Loucy (cell line): Measurements from ENCODE around the gene SCN9A.

Experiments used
- H2AFZ ChIP-seq: fragments of 200-600 bp; sonication (generic); 2 replicates; pipeline ENCODE4 v1.6.0; 2016; ENCODE audit warnings: antibody characterized with exemption, mild to moderate bottlenecking, low read length, moderate library complexity
- H3F3A ChIP-seq: fragments of 200-600 bp; 2 replicates; pipeline ENCODE4 v1.6.0; 2016; ENCODE audit warnings: antibody characterized with exemption, low read depth, mild to moderate bottlenecking
- H3K27me3 ChIP-seq: fragments of 200-600 bp; sonication (generic); 2 replicates; pipeline ENCODE4 v1.6.1; 2014; ENCODE audit warnings: low read length, mild to moderate bottlenecking; ENCODE audit not compliant: insufficient read depth, poor library complexity, severe bottlenecking
- H3K36me3 ChIP-seq: fragments of 200-600 bp; sonication (generic); 2 replicates; pipeline ENCODE4 v1.6.1; 2016; ENCODE audit warnings: low read length; ENCODE audit not compliant: insufficient read depth
- H3K4me1 ChIP-seq: fragments of 200-600 bp; sonication (generic); 2 replicates; pipeline ENCODE4 v1.5.1; 2014; ENCODE audit warnings: low read length, mild to moderate bottlenecking; ENCODE audit not compliant: insufficient read depth, poor library complexity, severe bottlenecking
- H3K4me2 ChIP-seq: fragments of 200-600 bp; sonication (generic); 2 replicates; pipeline ENCODE4 v1.6.0; 2014; ENCODE audit warnings: antibody characterized with exemption, low read length, low read depth, mild to moderate bottlenecking; ENCODE audit not compliant: poor library complexity, severe bottlenecking
- H3K4me3 ChIP-seq: fragments of 200-600 bp; sonication (generic); 2 replicates; pipeline ENCODE4 v1.5.1; 2014; ENCODE audit warnings: low read length, mild to moderate bottlenecking, mixed read lengths; ENCODE audit not compliant: poor library complexity, severe bottlenecking
- H3K79me2 ChIP-seq: fragments of 200-600 bp; sonication (generic); 2 replicates; pipeline ENCODE4 v1.6.1; 2014; ENCODE audit warnings: low read length; ENCODE audit not compliant: insufficient read depth
- H3K9ac ChIP-seq: fragments of 200-600 bp; sonication (generic); 2 replicates; pipeline ENCODE4 v1.6.0; 2014; ENCODE audit warnings: mild to moderate bottlenecking, low read depth, low read length, moderate library complexity; ENCODE audit not compliant: poor library complexity, severe bottlenecking
- H3K9me2 ChIP-seq: fragments of 200-600 bp; sonication (generic); replicated peaks from 2 replicates; pipeline ENCODE4 v1.6.1; 2016; ENCODE audit warnings: low read depth, low read length, mixed read lengths
- H3K9me3 ChIP-seq: fragments of 200-600 bp; sonication (generic); 2 replicates; pipeline ENCODE4 v1.6.1; 2014; ENCODE audit warnings: mild to moderate bottlenecking, antibody characterized with exemption, low read length, low read depth; ENCODE audit not compliant: insufficient read depth
- H4K20me1 ChIP-seq: fragments of 200-600 bp; sonication (generic); 2 replicates; pipeline ENCODE4 v1.6.0; 2014; ENCODE audit warnings: antibody characterized with exemption, low read length, mild to moderate bottlenecking; ENCODE audit not compliant: insufficient read depth, poor library complexity, severe bottlenecking
- EZH2phosphoT487 ChIP-seq: fragments of 200-600 bp; IDR thresholded peaks from 2 replicates; pipeline ENCODE4 v1.6.1; 2018; ENCODE audit warnings: antibody characterized with exemption, mild to moderate bottlenecking, moderate library complexity, borderline replicate concordance
- TF ChIP-seq, protein P1 (sequence below): fragments of 200-600 bp; sonication (generic); conservative IDR thresholded peaks from 2 replicates; pipeline ENCODE4 v1.5.1; 2014; ENCODE audit warnings: mild to moderate bottlenecking, antibody characterized with exemption, low read length

SCN9A gene

DNA sequence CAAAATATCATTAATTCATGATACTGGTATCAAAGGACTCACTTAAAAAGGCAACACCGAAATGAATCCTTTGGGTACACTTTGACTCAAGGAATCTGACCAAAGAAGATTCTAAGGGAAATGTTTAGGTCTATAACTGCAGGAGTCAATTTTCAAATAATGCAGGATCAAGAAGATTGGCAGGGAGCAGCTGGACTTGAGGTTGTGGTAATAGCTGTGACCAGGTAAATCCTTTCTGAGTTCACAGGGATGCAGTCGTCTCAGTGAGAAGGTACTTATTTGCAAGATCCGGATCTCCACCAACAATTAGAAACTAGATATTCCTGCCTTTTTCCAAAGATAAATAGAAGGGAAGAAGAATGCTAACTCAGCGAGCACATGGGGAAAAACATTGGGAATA lies 96.9 kb downstream of the SCN9A start:
- Histone ChIP-seq H4K20me1 (no peaks in the 10 kb centered on the region), H3K4me1 (no peaks in the 10 kb centered on the region), H3K9me2 (no peaks in the 10 kb centered on the region), H3K9me3 (no peaks in the 10 kb centered on the region), H3K79me2 (no peaks in the 10 kb centered on the region), H3F3A (no peaks in the 10 kb centered on the region), H3K4me3 (no peak overlapping the region), H3K27me3 (no peaks in the 10 kb centered on the region), H3K9ac (no peak overlapping the region), H3K36me3 (no peaks in the 10 kb centered on the region), H3K4me2 (no peak overlapping the region), H2AFZ (no peak overlapping the region)
- TF ChIP-seq EZH2phosphoT487: no peak
- TF ChIP-seq, protein P1, sequence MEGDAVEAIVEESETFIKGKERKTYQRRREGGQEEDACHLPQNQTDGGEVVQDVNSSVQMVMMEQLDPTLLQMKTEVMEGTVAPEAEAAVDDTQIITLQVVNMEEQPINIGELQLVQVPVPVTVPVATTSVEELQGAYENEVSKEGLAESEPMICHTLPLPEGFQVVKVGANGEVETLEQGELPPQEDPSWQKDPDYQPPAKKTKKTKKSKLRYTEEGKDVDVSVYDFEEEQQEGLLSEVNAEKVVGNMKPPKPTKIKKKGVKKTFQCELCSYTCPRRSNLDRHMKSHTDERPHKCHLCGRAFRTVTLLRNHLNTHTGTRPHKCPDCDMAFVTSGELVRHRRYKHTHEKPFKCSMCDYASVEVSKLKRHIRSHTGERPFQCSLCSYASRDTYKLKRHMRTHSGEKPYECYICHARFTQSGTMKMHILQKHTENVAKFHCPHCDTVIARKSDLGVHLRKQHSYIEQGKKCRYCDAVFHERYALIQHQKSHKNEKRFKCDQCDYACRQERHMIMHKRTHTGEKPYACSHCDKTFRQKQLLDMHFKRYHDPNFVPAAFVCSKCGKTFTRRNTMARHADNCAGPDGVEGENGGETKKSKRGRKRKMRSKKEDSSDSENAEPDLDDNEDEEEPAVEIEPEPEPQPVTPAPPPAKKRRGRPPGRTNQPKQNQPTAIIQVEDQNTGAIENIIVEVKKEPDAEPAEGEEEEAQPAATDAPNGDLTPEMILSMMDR: no peak

DNA sequence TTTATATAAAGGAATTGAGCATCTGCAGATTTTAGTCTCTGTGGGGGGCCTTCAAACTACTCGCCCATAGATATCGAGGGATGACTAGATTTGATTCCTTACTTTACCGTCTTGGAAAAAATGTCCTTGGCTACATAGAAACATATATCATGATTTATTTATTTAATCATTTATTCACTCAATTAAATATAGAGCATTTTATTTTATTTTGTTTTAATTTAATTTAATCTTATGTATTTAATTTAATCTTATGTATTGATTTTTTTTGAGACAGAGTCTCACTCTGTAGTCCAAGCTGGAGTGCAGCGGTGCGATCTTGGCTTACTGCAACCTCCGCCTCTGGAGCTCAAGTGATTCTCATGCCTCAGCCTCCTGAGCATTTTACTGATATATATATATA lies 105.4 kb downstream of the SCN9A start:
- H3K9ac ChIP-seq: no peak overlapping the region
- no peak overlapping the region for H3K4me3 ChIP-seq
- H3K36me3 ChIP-seq: no peaks in the 10 kb centered on the region
- no peaks in the 10 kb centered on the region for H3K27me3 ChIP-seq
- H3K79me2 ChIP-seq: no peaks in the 10 kb centered on the region
- TF ChIP-seq, protein P1: no peak
- no peak for TF ChIP-seq EZH2phosphoT487
- no peaks in the 10 kb centered on the region for H3K4me1 ChIP-seq
- no peaks in the 10 kb centered on the region for H3F3A ChIP-seq
- no peaks in the 10 kb centered on the region for H4K20me1 ChIP-seq
- H3K9me3 ChIP-seq: no peaks in the 10 kb centered on the region
- no peak overlapping the region for H3K4me2 ChIP-seq
- no peak overlapping the region for H2AFZ ChIP-seq
- H3K9me2 ChIP-seq: no peaks in the 10 kb centered on the region

DNA sequence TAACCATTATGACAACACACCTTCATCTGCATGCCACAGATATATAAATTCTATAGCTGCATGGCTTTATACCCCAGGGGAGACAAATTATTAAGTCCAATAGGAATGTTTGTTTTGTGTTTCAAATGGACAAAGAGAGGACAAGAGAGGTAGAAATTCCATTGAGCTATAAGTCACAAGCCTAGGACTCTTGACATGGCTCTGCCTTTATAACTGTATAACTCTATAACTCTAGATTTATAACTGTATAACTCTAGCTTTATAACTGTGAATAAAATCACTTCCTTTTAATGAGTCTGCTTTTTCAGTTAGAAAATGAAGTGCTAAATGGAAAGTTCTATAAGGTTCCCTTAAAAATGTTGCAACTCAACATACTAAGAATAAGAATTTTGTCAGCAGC lies 106.4 kb downstream of the SCN9A start:
- Histone ChIP-seq H3K79me2 (no peaks in the 10 kb centered on the region), H3K9me3 (no peaks in the 10 kb centered on the region), H3K4me2 (no peak overlapping the region), H2AFZ (no peak overlapping the region), H3K9ac (no peak overlapping the region), H3K9me2 (no peaks in the 10 kb centered on the region), H4K20me1 (no peaks in the 10 kb centered on the region), H3K27me3 (no peaks in the 10 kb centered on the region), H3K4me3 (no peak overlapping the region), H3F3A (no peaks in the 10 kb centered on the region), H3K4me1 (no peaks in the 10 kb centered on the region), H3K36me3 (no peaks in the 10 kb centered on the region)
- TF ChIP-seq, protein P1: no peak
- TF ChIP-seq EZH2phosphoT487: no peak
